Measurements from ENCODE around the gene SETD2.
"Not testable (repeated sequence)": the region's sequence is repeated elsewhere in the genome, so short reads cannot be mapped to it uniquely, and the experiment has no call there.

The SETD2 gene

DNA sequence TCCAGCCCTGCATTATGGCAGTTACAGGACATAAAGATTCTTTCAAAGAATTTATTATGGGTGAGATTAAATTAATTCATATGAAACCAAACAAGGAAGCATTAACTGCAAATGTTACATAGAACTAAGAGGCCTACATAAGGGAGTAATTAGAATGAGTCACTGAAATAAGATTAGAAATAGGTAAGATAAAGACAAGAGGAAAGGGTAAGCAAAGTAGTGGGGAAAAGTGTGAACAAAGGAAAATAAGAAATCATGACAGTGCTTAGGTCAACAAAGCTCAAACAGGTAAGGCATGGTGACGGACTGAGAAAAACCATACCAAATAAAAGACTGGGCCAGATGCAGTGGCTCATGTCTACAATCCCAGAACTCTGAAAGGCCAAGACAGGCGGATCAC lies 74.3 kb downstream of the SETD2 start:
- TF ChIP-seq, protein P1, sequence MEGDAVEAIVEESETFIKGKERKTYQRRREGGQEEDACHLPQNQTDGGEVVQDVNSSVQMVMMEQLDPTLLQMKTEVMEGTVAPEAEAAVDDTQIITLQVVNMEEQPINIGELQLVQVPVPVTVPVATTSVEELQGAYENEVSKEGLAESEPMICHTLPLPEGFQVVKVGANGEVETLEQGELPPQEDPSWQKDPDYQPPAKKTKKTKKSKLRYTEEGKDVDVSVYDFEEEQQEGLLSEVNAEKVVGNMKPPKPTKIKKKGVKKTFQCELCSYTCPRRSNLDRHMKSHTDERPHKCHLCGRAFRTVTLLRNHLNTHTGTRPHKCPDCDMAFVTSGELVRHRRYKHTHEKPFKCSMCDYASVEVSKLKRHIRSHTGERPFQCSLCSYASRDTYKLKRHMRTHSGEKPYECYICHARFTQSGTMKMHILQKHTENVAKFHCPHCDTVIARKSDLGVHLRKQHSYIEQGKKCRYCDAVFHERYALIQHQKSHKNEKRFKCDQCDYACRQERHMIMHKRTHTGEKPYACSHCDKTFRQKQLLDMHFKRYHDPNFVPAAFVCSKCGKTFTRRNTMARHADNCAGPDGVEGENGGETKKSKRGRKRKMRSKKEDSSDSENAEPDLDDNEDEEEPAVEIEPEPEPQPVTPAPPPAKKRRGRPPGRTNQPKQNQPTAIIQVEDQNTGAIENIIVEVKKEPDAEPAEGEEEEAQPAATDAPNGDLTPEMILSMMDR (conservative IDR thresholded peaks at IDR 0.05; ENCODE audit: low read depth), result no peak
- POLR2A ChIA-PET (ENCODE audit: low non-redundant PET), result no interaction called here
- DNase-seq (ENCODE audit: low spot score), result no peak
- CTCF ChIA-PET, result no interaction called here
- no peak overlapping the region for H3K27ac ChIP-seq

DNA sequence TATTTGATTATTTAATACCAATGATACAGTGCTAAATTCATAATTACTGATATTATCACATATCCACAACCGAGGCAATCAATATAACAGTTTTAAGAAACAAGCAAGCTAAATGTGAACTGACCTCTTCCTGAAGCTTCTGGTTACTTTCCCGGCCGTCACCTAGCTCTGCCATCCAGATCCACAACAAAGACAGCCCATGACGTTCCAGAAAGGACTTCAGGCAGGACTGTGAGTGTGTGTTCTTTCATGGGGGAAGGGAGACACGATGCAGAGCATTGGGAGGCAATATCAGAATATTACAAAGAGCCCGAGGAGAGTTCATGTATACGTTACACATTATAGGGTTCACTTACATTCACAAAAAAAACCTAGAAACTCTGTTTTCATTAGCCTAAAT lies 77.8 kb downstream of the SETD2 start:
- CTCF ChIA-PET, result no interaction called here
- POLR2A ChIA-PET (ENCODE audit: low non-redundant PET), result no interaction called here
- H3K27ac ChIP-seq, result no peak overlapping the region
- no peak for DNase-seq (ENCODE audit: low spot score)
- TF ChIP-seq, protein P1 (conservative IDR thresholded peaks at IDR 0.05; ENCODE audit: low read depth), result no peak

DNA sequence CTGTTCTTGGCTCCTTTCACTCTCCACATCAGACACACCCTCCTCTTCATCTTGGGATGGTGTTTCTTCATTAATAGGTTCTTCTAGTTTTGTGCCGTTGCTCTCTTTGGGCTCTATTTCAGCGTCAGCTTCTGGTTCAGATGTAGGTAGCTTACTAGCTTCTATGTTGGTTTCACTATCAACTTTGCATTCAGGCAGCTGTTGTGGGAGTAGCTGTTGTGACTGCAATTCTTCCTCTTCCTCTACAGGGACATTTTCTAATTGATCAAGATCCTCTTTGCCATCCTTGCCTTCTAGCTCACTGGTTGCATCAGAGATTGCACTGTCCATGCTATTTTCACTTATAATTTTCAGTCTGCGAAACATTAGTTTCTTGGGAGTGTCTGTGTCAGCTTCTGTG lies 80.1 kb downstream of the SETD2 start:
- TF ChIP-seq, protein P1 (conservative IDR thresholded peaks at IDR 0.05; ENCODE audit: low read depth), result no peak
- ChIA-PET CTCF (interaction anchor here (0.6 kb wide), 1 partner anchor 17 kb away, joined by 3 read pairs; no protein-coding TSS in a partner anchor), POLR2A (ENCODE audit: low non-redundant PET) (no interaction called here)
- H3K27ac ChIP-seq, result no peak overlapping the region
- DNase-seq (ENCODE audit: low spot score), result no peak

DNA sequence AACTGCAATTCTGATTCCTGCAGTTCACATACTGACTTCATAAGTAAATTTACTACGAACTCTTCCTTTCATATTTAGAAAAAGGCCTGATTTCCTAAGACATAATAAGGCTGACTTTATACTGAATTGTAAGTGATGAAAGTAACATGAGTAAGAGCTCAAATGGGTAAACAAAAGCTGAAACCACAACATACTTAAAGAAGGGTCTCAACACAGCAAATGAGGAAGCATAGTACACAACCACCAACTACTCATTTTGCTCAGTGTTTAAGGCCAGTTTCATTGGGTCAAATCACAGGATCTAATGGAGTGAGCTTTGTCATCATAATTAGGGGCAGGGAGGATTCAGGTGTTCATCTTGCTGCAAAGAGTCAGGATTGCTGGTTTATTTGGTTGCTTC lies 81.4 kb downstream of the SETD2 start:
- ChIA-PET POLR2A (ENCODE audit: low non-redundant PET) (no interaction called here), CTCF (no interaction called here)
- DNase-seq (ENCODE audit: low spot score), result no peak
- TF ChIP-seq, protein P1 (conservative IDR thresholded peaks at IDR 0.05; ENCODE audit: low read depth), result no peak
- no peak overlapping the region for H3K27ac ChIP-seq

DNA sequence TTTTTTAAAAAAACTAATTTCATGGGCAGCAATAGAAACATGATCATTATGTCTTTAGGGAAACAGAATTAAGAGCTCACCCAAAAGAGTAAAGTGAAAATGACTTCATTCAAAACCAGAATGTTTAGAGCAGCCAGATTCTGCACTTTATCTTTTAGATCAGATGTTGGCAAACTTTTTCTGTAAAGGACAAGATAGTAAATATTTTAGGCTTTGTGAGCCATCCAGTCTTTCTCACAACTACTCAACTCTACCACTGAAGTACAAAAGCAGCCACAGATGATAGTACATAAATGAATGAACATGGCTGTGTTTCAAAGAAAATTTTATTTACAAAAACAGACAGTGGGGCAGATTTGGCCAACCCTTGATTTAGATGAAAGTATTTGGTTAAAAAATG lies 84.5 kb downstream of the SETD2 start:
- H3K27ac ChIP-seq, result no peak overlapping the region
- DNase-seq (ENCODE audit: low spot score), result no peak
- ChIA-PET CTCF (no interaction called here), POLR2A (ENCODE audit: low non-redundant PET) (no interaction called here)
- TF ChIP-seq, protein P1 (conservative IDR thresholded peaks at IDR 0.05; ENCODE audit: low read depth), result no peak

DNA sequence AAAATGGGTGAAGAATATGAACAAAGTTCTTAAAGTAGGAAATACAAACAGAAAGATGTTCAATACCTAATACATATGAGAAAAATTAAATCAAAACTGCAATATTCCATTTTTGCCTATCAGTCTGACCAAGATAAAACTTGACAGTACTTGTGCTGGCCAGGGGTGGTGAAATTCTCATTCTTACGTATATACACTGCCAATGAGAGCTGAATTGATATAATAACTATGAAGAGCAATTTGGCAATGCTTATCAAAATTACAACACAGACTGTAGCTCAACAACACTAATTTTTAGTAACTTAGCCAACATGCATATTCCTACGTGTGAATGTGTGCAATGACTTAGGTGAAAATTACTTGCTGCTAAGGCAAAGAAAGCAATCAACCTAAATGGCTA lies 90.2 kb downstream of the SETD2 start:
- CTCF ChIA-PET, result interaction anchor here (0.6 kb wide), 1 partner anchor 46 kb away, joined by 3 read pairs; no protein-coding TSS in a partner anchor
- H3K27ac ChIP-seq, result no peak overlapping the region
- POLR2A ChIA-PET (ENCODE audit: low non-redundant PET), result no interaction called here
- no peak for DNase-seq (ENCODE audit: low spot score)
- TF ChIP-seq, protein P1 (conservative IDR thresholded peaks at IDR 0.05; ENCODE audit: low read depth), result no peak

DNA sequence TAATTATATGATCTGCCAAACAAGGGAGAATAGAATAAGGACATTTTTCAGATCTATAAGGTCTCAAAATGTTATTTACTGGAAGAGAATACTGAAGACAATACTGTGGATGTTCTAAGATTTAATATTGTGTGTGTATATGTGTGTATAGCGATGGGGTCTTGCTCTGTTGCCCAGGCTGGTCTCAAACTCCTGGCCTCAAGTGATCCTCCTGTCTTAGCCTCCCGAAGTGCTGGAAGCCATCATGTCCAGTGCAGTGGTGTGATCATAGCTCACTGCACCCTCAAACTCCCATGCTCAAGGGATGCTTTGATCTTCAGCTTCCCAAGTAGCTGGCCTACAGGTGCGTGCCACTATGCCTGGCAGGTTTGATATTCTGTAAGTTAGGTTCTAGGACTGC lies 93.1 kb downstream of the SETD2 start:
- CTCF ChIA-PET, result no interaction called here
- no peak overlapping the region for H3K27ac ChIP-seq
- TF ChIP-seq, protein P1 (conservative IDR thresholded peaks at IDR 0.05; ENCODE audit: low read depth), result no peak
- no peak for DNase-seq (ENCODE audit: low spot score)
- POLR2A ChIA-PET (ENCODE audit: low non-redundant PET), result no interaction called here

DNA sequence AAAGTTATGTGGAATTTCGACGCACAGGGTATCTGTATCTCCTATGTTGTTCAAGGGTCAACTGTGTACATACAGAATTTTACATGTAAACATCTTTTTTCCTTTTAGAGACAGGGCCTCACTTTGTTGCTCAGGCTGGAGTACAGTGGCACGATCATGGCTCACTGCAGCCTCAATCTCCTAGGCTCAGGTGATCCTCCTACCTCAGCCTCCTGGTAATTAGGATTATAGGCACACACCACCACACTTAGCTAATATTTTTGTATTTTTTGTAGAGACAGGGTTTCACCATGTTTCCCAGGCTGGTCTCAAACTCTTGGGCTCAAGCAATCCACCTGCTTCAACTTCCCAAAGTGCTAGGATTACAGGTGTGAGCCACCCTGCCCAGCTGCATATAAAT lies 97.7 kb downstream of the SETD2 start:
- POLR2A ChIA-PET (ENCODE audit: low non-redundant PET); DNase-seq (ENCODE audit: low spot score); H3K27ac ChIP-seq: not testable (repeated sequence)
- CTCF ChIA-PET, result interaction anchor here (0.7 kb wide), 1 partner anchor 18 kb away, joined by 3 read pairs; no protein-coding TSS in a partner anchor
